GM18498 (cell line): ENCODE measurements around the gene DMXL1.

ENCODE experiments used
- ATAC-seq: cut with Tn5 transposase; IDR thresholded peaks from one replicate; pipeline ENCODE4 v1.9.1; 2021; ENCODE audit warnings: mild to moderate bottlenecking, moderate library complexity; ENCODE audit not compliant: unreplicated experiment

Gene DMXL1

DNA sequence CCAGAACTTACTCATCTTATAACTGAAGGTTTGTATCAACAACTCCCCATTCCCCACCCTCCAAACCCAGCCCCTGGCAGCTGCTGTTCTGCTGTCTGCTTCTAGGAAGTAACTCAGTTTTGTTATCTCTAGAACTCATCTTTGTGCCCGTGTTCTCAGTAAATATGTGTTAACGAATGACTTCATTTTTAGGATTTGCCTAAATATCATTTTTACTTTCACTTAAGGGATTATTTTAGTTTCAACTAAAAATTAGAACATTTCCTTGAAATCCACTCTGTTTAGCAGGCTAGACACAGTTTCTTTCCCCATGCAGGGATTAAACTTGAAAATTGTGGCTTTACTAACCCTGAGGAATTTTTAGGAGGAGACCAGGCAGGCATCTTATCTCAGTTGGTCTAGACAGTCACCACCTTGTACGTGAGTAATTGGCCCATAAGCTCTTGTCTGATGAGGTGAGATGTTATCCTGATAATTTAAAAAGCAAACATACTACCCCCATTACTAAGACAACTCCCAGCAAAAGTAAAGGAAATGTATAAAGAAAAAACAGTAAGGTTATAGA is 216.7 kb downstream of the DMXL1 start:
- peak; percentile 46 for ATAC-seq

DNA sequence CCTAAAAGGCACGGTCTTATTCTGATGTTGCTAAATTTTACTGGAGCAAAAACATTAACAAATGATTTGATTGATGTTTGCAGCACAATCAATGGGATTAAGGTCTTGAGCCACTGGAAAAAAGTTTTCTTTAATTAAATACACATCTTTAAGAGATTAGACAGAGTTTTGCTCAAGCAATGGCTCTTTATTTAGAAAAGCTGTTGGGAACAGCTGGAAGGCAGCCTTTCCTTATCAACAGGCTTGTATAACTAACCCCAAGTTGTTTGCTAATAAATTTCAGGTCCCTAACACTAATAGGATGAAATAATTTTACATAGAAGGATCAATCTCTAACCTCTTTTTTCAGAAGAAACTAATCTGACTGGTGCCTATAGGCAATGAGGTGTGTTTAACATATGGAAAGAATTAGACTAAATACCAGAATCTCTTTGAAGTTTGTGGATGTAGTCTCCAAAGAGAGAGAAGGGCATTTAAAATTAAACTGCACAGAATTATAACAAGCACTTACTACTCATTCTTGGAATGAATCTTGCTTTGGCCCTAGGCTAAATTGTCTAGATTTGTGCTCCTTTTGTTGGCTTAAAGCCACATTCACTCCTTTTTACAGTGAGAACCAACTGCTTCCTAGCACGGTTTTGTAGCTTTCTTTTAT is 217.6 kb downstream of the DMXL1 start:
- ATAC-seq = no peak

DNA sequence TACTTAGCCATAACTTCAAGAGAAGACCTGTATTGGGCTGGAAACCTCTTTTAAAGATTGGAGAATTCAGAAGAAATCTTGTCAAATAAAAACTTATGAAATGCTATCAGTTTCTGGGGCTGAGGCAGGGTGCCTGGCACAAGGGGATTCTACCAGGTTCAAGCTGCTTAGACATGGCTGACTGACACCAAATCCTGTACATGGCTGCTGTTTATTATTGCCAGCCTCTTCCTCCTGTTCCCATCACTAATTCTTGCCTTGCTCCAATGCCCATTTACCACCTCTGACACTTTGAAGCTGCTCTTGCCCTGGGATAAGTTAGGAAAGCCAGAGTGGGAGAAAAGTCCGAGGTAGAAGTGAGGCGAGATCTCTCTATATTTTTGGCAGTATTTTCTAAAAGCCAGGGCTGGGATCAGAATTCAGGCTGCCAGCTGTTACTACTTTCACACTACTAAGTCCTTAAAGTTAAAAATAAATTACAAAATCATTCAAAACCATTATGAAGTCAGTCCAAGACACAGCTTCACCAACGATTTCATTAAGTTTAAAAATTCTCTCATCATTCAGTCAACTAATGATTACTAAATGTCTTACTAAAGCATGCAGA is 218.7 kb downstream of the DMXL1 start:
- ATAC-seq = no peak

DNA sequence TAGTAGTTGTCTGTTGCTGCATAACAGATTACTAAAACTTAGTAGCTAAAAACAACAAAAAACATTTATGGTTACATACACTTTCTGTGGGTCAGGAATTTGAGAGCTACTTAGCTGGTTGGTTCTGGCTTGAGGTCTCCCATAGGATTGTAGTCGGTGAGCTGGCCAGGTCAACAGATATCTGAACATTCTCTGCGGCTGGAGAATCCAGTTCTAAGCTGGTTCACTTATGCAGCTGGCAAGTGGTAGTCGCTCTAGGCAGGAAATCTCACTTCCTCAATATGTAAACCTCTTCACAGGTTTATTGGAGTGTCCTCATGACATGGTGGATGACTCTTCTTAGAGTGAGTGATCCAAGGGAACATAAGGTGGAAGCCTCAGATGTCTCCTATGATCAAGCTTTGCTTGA is 219.3 kb downstream of the DMXL1 start:
- peak; percentile 88 for ATAC-seq

DNA sequence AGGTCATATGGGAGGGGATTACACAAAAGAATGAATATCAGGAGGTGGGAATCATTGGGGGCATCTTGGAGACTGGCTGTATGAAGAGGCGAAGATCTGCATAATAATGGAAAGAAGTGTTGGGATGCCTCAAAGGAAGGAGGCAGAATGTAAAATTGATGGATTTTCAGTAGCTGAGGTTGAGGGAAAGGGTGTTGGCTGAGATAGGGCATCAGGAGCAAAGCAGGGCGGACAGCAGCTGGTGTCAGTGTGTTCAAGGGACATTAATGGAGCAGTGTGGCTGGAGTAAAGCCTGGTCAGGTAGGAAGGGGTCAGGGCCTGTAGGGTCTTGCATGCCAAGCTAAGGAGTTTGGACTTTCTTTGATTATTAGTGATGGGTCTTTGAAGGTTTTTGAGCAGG is 219.7 kb downstream of the DMXL1 start:
- ATAC-seq = no peak

DNA sequence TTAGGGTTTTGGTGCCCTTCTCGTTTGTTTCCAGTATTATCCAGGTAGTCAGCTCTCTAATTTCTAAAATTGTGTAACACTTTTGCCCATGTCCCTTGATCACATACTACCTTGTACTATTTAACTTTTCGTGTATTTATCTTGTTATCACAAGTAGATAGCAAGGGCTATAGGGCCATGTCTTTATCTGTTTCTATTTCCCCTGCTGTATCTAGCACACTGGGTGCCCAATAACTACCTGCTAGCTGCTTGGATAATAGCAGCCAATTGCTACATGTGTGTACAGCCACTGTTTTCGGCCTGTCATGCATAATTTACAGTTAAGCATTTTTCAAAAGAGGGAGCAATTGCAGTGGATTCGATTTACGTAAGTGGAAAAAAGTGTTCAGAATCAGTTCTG is 220.2 kb downstream of the DMXL1 start:
- no peak for ATAC-seq

DNA sequence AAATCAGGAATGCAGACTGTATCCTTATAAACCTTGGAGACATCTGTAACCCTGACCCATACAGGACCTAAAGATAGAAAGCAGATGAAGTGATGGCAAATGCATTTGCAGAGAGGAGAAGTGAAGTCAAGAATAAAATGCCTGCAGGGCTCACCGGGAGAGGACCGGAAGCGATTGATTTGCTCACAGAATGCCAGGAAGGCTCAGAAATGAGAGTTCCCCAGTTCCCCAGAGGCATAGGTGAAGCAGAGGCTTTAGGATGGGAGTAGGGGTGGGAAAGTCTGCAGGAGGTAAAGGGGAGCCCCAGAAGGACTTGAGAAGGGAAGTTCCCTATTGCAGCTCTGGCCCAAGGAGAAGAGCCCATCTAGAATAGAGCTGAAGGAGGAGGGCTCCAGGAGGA is 221.0 kb downstream of the DMXL1 start:
- ATAC-seq = no peak

DNA sequence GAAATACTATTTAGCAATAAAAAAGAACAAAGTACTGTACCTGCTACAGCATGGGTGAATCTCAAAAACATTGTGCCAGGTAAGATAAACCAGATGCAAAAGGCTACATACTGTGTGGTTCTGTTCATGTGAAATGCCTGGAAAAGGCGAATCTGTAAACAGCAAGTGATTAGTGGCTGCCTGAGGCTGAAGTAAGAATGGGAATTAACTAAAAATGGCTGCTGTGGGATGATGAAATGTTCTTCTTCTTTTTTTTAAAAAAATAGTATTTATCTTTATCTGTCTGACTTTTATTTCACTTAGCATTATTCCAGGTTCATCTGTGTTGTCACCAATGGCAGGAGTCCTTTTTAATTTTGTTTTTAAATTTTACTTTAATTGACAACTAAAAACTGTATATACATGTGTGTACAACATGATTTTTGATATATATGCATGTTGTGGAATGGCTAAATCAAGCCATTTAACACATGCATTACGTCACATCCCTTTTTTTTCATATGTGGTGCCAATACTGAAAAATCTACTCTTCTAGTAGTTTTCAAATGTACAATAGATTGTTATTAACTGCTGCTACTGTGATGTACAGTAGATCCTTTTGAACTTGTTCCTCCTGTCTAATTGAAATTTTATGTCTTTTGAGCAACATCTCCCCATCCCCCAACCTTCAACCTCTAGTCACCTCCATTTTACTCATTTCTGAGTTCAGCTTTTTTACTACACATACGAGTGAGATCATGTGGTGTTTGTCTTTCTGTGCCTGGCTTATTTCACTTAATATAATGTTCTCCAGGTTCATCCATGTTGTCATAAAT is 222.0 kb downstream of the DMXL1 start:
- no peak for ATAC-seq

DNA sequence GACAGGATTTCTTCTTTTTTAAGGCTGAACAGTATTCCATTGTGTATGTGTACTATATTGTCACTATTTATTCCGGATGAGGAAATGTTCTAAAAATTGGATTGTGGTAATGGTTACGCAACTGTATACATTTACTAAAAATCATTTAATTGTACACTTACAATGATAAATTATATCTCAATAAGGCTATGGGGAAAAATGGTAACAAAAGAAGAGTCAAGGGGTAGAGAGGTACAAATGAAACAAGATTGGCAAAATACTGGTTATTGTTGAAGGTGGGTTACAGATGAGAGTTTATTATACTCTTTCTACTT is 222.6 kb downstream of the DMXL1 start:
- ATAC-seq = no peak
